Measurements from ENCODE around the gene ABCG5.
A peak's percentile ranks its signal among the peaks of the same experiment; 100 is the strongest.

The ABCG5 gene

DNA sequence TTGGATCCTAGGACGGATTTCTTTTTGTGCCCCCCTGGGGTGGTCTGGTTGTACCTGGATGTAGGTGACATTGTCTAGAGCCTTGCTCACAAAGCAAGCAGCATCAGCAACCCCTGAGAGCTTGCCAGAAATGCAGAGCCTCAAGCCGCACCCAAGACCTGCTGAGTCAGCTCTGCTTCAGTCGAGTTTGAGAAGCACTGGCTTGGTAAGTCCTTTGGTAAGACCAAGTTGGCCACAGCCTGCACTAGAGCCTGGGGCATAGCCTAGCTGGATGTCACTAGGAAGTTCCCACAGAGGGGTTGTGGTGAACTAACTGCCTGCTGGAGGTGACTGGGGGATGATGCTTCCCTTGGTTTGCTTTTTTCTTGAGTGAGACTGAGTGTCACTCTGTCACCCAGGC lies 6.2 kb downstream of the ABCG5 start:
- Histone ChIP-seq H3K4me3 (no peak overlapping the region), H3K27me3 (peaks cover 0 to 22% of the 10 kb centered on the region in 2 donors), H3K36me3 (no peaks in the 10 kb centered on the region), H3K27ac (no peak overlapping the region), H3K4me1 (peaks cover 0 to 7% (median 3%) of the 10 kb centered on the region in 4 donors), H3K9me3 (no peaks in the 10 kb centered on the region)
- TF ChIP-seq, protein P1, sequence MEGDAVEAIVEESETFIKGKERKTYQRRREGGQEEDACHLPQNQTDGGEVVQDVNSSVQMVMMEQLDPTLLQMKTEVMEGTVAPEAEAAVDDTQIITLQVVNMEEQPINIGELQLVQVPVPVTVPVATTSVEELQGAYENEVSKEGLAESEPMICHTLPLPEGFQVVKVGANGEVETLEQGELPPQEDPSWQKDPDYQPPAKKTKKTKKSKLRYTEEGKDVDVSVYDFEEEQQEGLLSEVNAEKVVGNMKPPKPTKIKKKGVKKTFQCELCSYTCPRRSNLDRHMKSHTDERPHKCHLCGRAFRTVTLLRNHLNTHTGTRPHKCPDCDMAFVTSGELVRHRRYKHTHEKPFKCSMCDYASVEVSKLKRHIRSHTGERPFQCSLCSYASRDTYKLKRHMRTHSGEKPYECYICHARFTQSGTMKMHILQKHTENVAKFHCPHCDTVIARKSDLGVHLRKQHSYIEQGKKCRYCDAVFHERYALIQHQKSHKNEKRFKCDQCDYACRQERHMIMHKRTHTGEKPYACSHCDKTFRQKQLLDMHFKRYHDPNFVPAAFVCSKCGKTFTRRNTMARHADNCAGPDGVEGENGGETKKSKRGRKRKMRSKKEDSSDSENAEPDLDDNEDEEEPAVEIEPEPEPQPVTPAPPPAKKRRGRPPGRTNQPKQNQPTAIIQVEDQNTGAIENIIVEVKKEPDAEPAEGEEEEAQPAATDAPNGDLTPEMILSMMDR (IDR thresholded peaks at IDR 0.05): no peak
- no peak for DNase-seq
- intact Hi-C loops (cut with DNase I; ENCODE audit: low total_unique reads): no loop called here

DNA sequence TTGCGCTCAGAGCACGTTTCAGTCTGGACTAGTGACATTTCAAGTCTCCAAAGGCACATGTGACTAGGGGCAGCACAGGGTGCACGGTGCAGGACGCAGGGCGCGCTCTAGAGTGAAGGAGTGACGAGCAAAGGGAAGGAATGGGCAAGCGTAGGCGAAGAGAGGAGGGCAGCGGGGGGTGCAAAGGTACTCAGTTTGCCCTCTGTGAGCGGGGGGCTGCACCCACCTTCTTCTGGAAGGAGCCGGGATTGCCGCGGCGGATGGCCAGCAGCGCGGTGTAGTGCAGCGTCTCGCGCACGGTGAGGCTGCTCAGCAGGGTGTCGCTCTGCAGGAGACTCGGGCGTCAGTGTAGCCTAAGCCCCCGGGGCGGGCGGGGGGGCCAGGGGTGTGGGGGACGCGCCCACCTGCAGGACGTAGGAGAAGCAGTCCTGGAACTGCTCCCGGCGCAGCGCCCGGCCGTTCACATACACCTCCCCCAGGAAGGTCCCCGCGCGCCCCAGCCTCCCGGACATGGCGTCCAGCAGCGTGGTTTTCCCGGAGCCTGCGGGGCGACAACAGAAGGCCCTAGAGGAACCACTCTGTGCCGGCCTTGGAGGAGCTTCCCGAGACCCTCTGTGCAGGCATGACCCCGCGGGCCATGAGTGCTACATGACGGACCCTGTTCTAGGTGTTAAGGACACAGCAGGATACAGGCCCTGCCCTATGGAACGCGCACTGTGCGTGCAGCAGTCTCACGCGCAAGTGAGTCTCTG lies 6.9 kb downstream of the ABCG5 start:
- Histone ChIP-seq H3K36me3 (no peaks in the 10 kb centered on the region), H3K27ac (no peak overlapping the region), H3K9me3 (no peaks in the 10 kb centered on the region), H3K27me3 (peaks cover 0 to 22% of the 10 kb centered on the region in 2 donors), H3K4me1 (peaks cover 0 to 7% (median 3%) of the 10 kb centered on the region in 4 donors), H3K4me3 (peak overlapping the region in 1 of 2 donors; percentile 16)
- intact Hi-C loops (cut with DNase I; ENCODE audit: low total_unique reads): no loop called here
- no peak for DNase-seq
- TF ChIP-seq, protein P1 (IDR thresholded peaks at IDR 0.05): no peak

DNA sequence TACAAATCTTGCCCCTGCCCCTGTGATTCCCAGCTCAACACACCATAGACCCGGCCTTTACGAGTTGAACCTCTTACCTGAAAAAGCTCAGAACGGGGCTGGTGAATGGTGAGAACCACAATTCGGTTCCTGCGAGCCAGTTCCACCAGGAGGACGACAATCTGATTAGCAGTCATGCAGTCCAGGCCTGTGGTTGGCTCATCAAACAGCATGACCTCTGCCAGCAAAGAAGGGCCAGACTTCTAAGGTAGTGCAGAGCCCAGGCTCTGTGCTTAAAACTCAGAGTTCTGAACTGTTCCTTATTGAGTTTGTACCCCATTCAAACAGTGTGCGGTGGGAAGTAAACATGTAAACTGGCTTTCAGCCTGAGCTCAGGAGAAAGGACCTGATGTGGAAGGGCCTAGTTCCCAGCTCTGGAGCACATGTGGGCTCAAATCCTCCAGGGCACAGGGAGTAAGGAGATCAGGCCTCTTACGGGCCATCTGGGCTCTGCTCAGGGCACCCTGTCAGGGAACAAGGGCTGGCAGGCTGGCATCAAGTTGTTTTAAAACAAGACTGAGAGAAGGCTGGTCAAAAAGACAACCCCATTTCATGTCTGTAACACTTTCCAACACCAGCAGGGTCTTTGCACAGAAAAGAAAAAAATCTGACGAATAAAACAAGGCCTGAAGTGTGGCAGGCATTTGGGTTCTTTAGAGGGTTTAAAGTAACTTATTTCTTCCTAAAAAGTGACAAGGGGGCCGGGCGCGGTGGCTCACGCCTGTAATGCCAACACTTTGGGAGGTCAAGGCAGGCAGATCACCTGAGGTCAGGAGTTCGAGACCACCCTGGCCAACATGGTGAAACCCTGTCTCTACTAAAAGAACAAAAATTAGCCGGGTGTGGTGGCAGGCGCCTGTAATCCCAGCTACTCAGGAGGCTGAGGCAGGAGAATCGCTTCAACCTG lies 12.1 kb downstream of the ABCG5 start:
- no peaks in the 10 kb centered on the region for H3K9me3 ChIP-seq
- intact Hi-C loops (cut with DNase I; ENCODE audit: low total_unique reads): no loop called here

DNA sequence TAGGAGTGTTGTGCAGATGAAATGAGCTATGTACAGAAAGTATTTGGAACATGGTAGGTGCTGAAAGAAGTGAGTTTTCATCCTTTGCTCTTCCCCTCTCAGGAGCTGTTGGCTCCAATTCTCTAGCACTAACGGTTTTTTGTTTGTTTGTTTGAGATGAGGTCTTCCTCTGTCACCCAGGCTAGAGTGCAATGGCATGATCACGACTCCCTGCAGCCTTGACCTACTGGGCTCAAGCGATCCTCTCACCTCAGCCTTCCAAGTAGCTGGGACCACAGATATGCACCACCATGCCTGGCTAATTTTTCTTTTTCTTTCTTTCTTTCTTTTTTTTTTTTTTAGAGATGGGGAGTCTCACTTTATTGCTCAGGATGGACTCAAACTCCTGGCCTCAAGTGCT lies 12.8 kb downstream of the ABCG5 start:
- no peaks in the 10 kb centered on the region for H3K4me1 ChIP-seq
- intact Hi-C loops (cut with DNase I; ENCODE audit: low total_unique reads): no loop called here
- TF ChIP-seq, protein P1 (IDR thresholded peaks at IDR 0.05): no peak
- no peaks in the 10 kb centered on the region for H3K36me3 ChIP-seq
- H3K27me3 ChIP-seq: peaks cover 0 to 7% of the 10 kb centered on the region in 2 donors
- H3K27ac ChIP-seq: no peak overlapping the region
- no peak for DNase-seq
- H3K4me3 ChIP-seq: no peak overlapping the region
- H3K9me3 ChIP-seq: no peaks in the 10 kb centered on the region

More for the DNA sequence above, 12.1 kb downstream of the ABCG5 start:
- H3K4me3 ChIP-seq: no peak overlapping the region
- H3K27ac ChIP-seq: no peak overlapping the region
- DNase-seq: no peak
- H3K36me3 ChIP-seq: no peaks in the 10 kb centered on the region
- H3K4me1 ChIP-seq: peaks cover 0 to 3% (median under 1%) of the 10 kb centered on the region in 4 donors
- TF ChIP-seq, protein P1 (IDR thresholded peaks at IDR 0.05): no peak
- H3K27me3 ChIP-seq: peaks cover 0 to 14% of the 10 kb centered on the region in 2 donors

DNA sequence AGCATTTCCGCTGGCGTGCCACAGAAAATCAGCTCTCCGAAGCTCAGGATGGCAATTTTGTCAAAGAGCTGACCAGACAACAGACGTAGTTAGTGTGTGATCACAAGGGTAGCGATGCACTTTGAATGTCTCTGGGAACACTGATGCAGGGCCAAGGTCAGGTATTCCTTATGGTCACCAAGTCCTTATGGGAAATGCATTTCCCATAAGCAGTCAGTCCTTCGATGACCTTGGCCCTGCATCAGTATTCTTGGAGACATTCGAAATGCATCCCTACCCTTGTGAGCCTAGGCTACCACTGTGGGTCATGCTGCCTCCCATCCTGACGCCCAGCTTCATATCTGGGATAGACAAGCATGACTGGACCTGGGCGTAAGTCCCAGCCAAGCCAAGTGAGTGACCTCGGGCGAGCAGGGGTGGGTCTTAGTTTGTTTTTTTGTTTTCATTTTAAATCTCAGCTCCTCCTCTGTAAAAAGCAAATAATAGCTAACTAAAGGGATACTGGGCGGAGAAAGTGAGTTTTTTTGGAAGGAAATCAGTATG lies 13.6 kb downstream of the ABCG5 start:
- Histone ChIP-seq H3K27me3 (no peaks in the 10 kb centered on the region), H3K4me1 (no peaks in the 10 kb centered on the region), H3K9me3 (no peaks in the 10 kb centered on the region), H3K4me3 (no peak overlapping the region), H3K27ac (no peak overlapping the region), H3K36me3 (no peaks in the 10 kb centered on the region)
- intact Hi-C loops (cut with DNase I; ENCODE audit: low total_unique reads): no loop called here
- TF ChIP-seq, protein P1 (IDR thresholded peaks at IDR 0.05): no peak
- no peak for DNase-seq
